ENCODE data around the gene SLC12A4. TPM values are rescaled to one million over a fixed set of nuclear protein-coding genes. Genes with fewer than 3 reads are reported as not detected.
"Not testable (repeated sequence)": the region's sequence is repeated elsewhere in the genome, so short reads cannot be mapped to it uniquely, and the experiment has no call there.

The SLC12A4 gene
- total and polyA plus RNA-seq, 5 donors, result 49.3 to 114 (median 65.1) TPM

GRCh38 chr16:67988675-67989074 is 20.2 kb upstream of the SLC12A4 start:
- Histone ChIP-seq H3K27me3 (ENCODE audit: control insufficient read depth, insufficient read depth) (no peaks in the 10 kb centered on the region), H3K4me3 (ENCODE audit: low read length) (no peak overlapping the region), H3K27ac (ENCODE audit: low read length) (no peak overlapping the region), H3K9me3 (ENCODE audit: control insufficient read depth, low read length) (no peaks in the 10 kb centered on the region), H3K4me1 (ENCODE audit: control insufficient read depth, insufficient read depth, low read length) (peaks cover 5% of the 10 kb centered on the region)
- intact Hi-C loops (cut with DNase I), result loop anchor here in 1 of 4 donors (10.0 kb wide), 1 partner anchor 56 kb away; no protein-coding TSS in a partner anchor
- ATAC-seq (no peak), DNase-seq (no peak)
- WGBS, result 80% methylated on average over 3 of the region's 3 CpGs

- peak; percentile 68 to 78 for ATAC-seq
- no peaks in the 10 kb centered on the region for H3K9me3 ChIP-seq (ENCODE audit: control insufficient read depth, low read length)
- H3K4me3 ChIP-seq (ENCODE audit: low read length), result no peak overlapping the region
- 55% methylated on average over 11 of the region's 11 CpGs for WGBS
- H3K27me3 ChIP-seq (ENCODE audit: control insufficient read depth, insufficient read depth), result no peaks in the 10 kb centered on the region
- intact Hi-C loops (cut with DNase I), result loop anchor here in 1 of 4 donors (10.0 kb wide), 1 partner anchor 57 kb away; no protein-coding TSS in a partner anchor
- DNase-seq, result peak; percentile 47 to 65 (median 58)
- peaks cover 4% of the 10 kb centered on the region for H3K4me1 ChIP-seq (ENCODE audit: control insufficient read depth, insufficient read depth, low read length)
- peak overlapping the region; percentile 9 for H3K27ac ChIP-seq (ENCODE audit: low read length)
These were observed 19.2 kb upstream of the SLC12A4 start for GRCh38 chr16:67987460-67988160.

- intact Hi-C loops (cut with DNase I), result loop anchor here in 1 of 4 donors (10.0 kb wide), 1 partner anchor 58 kb away; no protein-coding TSS in a partner anchor
- Histone ChIP-seq H3K9me3 (ENCODE audit: control insufficient read depth, low read length) (no peaks in the 10 kb centered on the region), H3K4me3 (ENCODE audit: low read length) (no peak overlapping the region), H3K27me3 (ENCODE audit: control insufficient read depth, insufficient read depth) (no peaks in the 10 kb centered on the region), H3K4me1 (ENCODE audit: control insufficient read depth, insufficient read depth, low read length) (peaks cover 4% of the 10 kb centered on the region), H3K27ac (ENCODE audit: low read length) (no peak overlapping the region)
- 91% methylated on average over 5 of the region's 5 CpGs for WGBS
- ATAC-seq (no peak), DNase-seq (peak in 1 of 3 donors; percentile 20)
These were observed 18.5 kb upstream of the SLC12A4 start for GRCh38 chr16:67986949-67987348.

GRCh38 chr16:67982011-67982696 is 13.7 kb upstream of the SLC12A4 start:
- peak in 1 of 3 donors; percentile 51 for DNase-seq
- no peaks in the 10 kb centered on the region for H3K27me3 ChIP-seq (ENCODE audit: control insufficient read depth, insufficient read depth)
- peaks cover 4% of the 10 kb centered on the region for H3K4me1 ChIP-seq (ENCODE audit: control insufficient read depth, insufficient read depth, low read length)
- no peak overlapping the region for H3K4me3 ChIP-seq (ENCODE audit: low read length)
- no peak overlapping the region for H3K27ac ChIP-seq (ENCODE audit: low read length)
- 95% methylated on average over 49 of the region's 49 CpGs for WGBS
- intact Hi-C loops (cut with DNase I), result loop anchor here in 1 of 4 donors (10.0 kb wide), 1 partner anchor 63 kb away; no protein-coding TSS in a partner anchor
- no peak for ATAC-seq
- H3K9me3 ChIP-seq (ENCODE audit: control insufficient read depth, low read length), result no peaks in the 10 kb centered on the region

- no peak within 1 kb of the TSS for H3K27ac ChIP-seq (ENCODE audit: low read length)
- H3K4me3 ChIP-seq (ENCODE audit: low read length), result no peak within 1 kb of the TSS
- no peaks in the 10 kb centered on the region for H3K9me3 ChIP-seq (ENCODE audit: control insufficient read depth, low read length)
- 56% methylated on average over 62 of the region's 62 CpGs for WGBS
- intact Hi-C loops (cut with DNase I), result loop anchor here in 1 of 4 donors (10.0 kb wide), 1 partner anchor 65 kb away; no protein-coding TSS in a partner anchor
- DNase-seq, result peak in 1 of 3 donors; percentile 39
- H3K27me3 ChIP-seq (ENCODE audit: control insufficient read depth, insufficient read depth), result no peaks in the 10 kb centered on the region
- ATAC-seq, result no peak
- peaks cover 3% of the 10 kb centered on the region for H3K4me1 ChIP-seq (ENCODE audit: control insufficient read depth, insufficient read depth, low read length)
These were observed 11.7 kb upstream of the SLC12A4 start, which contains the start of gene DPEP3 for GRCh38 chr16:67979955-67980678. DPEP3 (minus strand) TSS chr16:67980499; CDS start chr16:67980380, 119 bp downstream.

- Histone ChIP-seq H3K4me3 (ENCODE audit: low read length) (no peak overlapping the region), H3K27ac (ENCODE audit: low read length) (no peak overlapping the region), H3K27me3 (ENCODE audit: control insufficient read depth, insufficient read depth) (no peaks in the 10 kb centered on the region), H3K9me3 (ENCODE audit: control insufficient read depth, low read length) (no peaks in the 10 kb centered on the region), H3K4me1 (ENCODE audit: control insufficient read depth, insufficient read depth, low read length) (no peaks in the 10 kb centered on the region)
- intact Hi-C loops (cut with DNase I), result no loop called here
- DNase-seq (peak in 1 of 3 donors; percentile 11), ATAC-seq (peak in 1 of 2 donors; percentile 69)
- WGBS, result 63% methylated on average over 9 of the region's 9 CpGs
These were observed 9.2 kb upstream of the SLC12A4 start for GRCh38 chr16:67977469-67978227.

- Histone ChIP-seq H3K27ac (ENCODE audit: low read length) (no peak overlapping the region), H3K4me1 (ENCODE audit: control insufficient read depth, insufficient read depth, low read length) (no peaks in the 10 kb centered on the region), H3K9me3 (ENCODE audit: control insufficient read depth, low read length) (no peaks in the 10 kb centered on the region), H3K4me3 (ENCODE audit: low read length) (no peak overlapping the region), H3K27me3 (ENCODE audit: control insufficient read depth, insufficient read depth) (no peaks in the 10 kb centered on the region)
- peak in 1 of 2 donors; percentile 6 for ATAC-seq
- DNase-seq, result no peak
- intact Hi-C loops (cut with DNase I), result no loop called here
- WGBS, result 54% methylated on average over 5 of the region's 5 CpGs
These were observed 8.6 kb upstream of the SLC12A4 start for GRCh38 chr16:67977005-67977404.

- no peak overlapping the region for H3K4me3 ChIP-seq (ENCODE audit: low read length)
- no peaks in the 10 kb centered on the region for H3K4me1 ChIP-seq (ENCODE audit: control insufficient read depth, insufficient read depth, low read length)
- intact Hi-C loops (cut with DNase I), result no loop called here
- 85% methylated on average over 2 of the region's 2 CpGs for WGBS
- no peak overlapping the region for H3K27ac ChIP-seq (ENCODE audit: low read length)
- DNase-seq (no peak), ATAC-seq (peak in 1 of 2 donors; percentile 3)
- no peaks in the 10 kb centered on the region for H3K9me3 ChIP-seq (ENCODE audit: control insufficient read depth, low read length)
- no peaks in the 10 kb centered on the region for H3K27me3 ChIP-seq (ENCODE audit: control insufficient read depth, insufficient read depth)
These were observed 7.8 kb upstream of the SLC12A4 start for GRCh38 chr16:67976205-67976604.

- Histone ChIP-seq H3K4me3 (ENCODE audit: low read length) (no peak overlapping the region), H3K27me3 (ENCODE audit: control insufficient read depth, insufficient read depth) (no peaks in the 10 kb centered on the region), H3K4me1 (ENCODE audit: control insufficient read depth, insufficient read depth, low read length) (no peaks in the 10 kb centered on the region), H3K27ac (ENCODE audit: low read length) (no peak overlapping the region), H3K9me3 (ENCODE audit: control insufficient read depth, low read length) (no peaks in the 10 kb centered on the region)
- 79% methylated on average over 14 of the region's 14 CpGs for WGBS
- ATAC-seq (no peak), DNase-seq (no peak)
- intact Hi-C loops (cut with DNase I), result no loop called here
These were observed 7.1 kb upstream of the SLC12A4 start for GRCh38 chr16:67975321-67976105.

GRCh38 chr16:67972285-67972684 is 3.8 kb upstream of the SLC12A4 start:
- H3K4me1 ChIP-seq (ENCODE audit: control insufficient read depth, insufficient read depth, low read length); intact Hi-C loops (cut with DNase I); H3K27ac ChIP-seq (ENCODE audit: low read length); H3K27me3 ChIP-seq (ENCODE audit: control insufficient read depth, insufficient read depth); DNase-seq; ATAC-seq; H3K9me3 ChIP-seq (ENCODE audit: control insufficient read depth, low read length); H3K4me3 ChIP-seq (ENCODE audit: low read length): not testable (repeated sequence)
- WGBS, result 94% methylated on average over 7 of the region's 7 CpGs
